Measurements from ENCODE around the gene STAT5B. TPM values are rescaled to one million over a fixed set of nuclear protein-coding genes. Genes with fewer than 3 reads are reported as not detected.

The STAT5B gene
- total and polyA plus RNA-seq, 2 donors (not counting 1 experiment from before 2014, with no cell fraction given) = 24.4 to 29.6 TPM

DNA sequence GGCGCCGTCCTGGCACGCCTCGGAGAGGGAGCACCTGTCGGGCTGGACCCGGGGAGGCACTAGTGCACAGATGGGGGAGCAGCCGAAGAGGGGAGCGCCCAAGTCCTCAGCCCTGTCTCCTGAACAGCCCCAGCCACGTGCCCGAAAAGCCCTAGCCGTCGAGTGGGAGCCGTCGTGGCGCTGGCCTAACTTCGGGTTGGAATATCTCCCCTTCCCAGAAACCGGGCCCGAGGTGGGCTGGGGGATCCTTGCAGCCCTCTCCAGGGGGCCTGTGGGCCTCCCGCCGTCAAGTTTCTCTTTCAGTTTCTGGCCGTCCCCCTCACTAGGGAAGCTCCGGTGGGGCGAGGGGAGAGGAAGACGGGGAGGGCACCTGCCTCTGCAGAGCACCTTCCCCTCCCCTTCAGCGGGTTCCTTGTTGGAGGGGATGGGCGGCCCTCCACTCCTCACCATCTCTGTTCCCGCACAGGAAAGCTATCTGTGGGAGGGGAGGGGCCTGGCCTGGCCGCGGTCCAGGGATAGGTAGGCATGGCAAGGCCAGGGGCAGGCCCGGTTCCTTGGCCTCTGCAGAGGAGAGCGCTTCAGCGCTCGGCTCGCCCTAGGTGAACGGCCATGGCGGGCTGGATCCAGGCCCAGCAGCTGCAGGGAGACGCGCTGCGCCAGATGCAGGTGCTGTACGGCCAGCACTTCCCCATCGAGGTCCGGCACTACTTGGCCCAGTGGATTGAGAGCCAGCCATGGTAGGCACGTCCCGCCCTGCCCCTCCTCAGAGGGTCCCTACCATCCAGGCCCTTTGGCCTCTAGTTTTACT, 12.8 kb upstream of the STAT5B start:
- no peak for TF ChIP-seq EZH2 (IDR thresholded peaks at IDR 0.05; ENCODE audit: low read length, missing control alignments)
- H3K4me2 ChIP-seq (ENCODE audit: extremely low read depth, insufficient read depth, low read length) = no peak overlapping the region
- no peaks in the 10 kb centered on the region for H3K36me3 ChIP-seq (ENCODE audit: control insufficient read depth, insufficient read depth, low read length)
- H3K9ac ChIP-seq (ENCODE audit: insufficient read depth, low read length) = no peak overlapping the region
- peak overlapping the region in 1 of 4 experiments; percentile 59 for H3K4me3 ChIP-seq (replicated peaks in 1 of 4; ENCODE audit: control extremely low read depth in 1 of 4, insufficient read depth in 1 of 4, low read depth in 3 of 4, low read length in 4 of 4)
- no peaks in the 10 kb centered on the region for H3K27me3 ChIP-seq (ENCODE audit: control insufficient read depth, insufficient read depth, low read length)
- no peak overlapping the region for H3K27ac ChIP-seq (ENCODE audit: insufficient read depth, low read length)
- no peaks in the 10 kb centered on the region for H3K9me3 ChIP-seq (ENCODE audit: control insufficient read depth, insufficient read depth, low read depth, low read length)
- no peaks in the 10 kb centered on the region for H4K20me1 ChIP-seq (ENCODE audit: control insufficient read depth, extremely low read depth, insufficient read depth, low read length)
- H3K79me2 ChIP-seq (ENCODE audit: control insufficient read depth, insufficient read depth, low read length) = no peaks in the 10 kb centered on the region
- no peak overlapping the region for H2AFZ ChIP-seq (ENCODE audit: low read length)
- no peak for DNase-seq (ENCODE audit: low read depth in 2 of 2)
- H3K4me1 ChIP-seq (ENCODE audit: control insufficient read depth, extremely low read depth, insufficient read depth, low read length) = no peaks in the 10 kb centered on the region

GRCh38 chr17:42287977-42288802, 12.0 kb upstream of the STAT5B start, which contains the start of gene STAT5A:
TSS of gene STAT5A (plus strand) at chr17:42288498. CDS start at chr17:42289412, 914 bp downstream.
- no peaks in the 10 kb centered on the region for H3K27me3 ChIP-seq (ENCODE audit: control insufficient read depth, insufficient read depth, low read length)
- DNase-seq (ENCODE audit: low read depth in 2 of 2) = peak; percentile 82
- no peaks in the 10 kb centered on the region for H3K79me2 ChIP-seq (ENCODE audit: control insufficient read depth, insufficient read depth, low read length)
- H3K4me1 ChIP-seq (ENCODE audit: control insufficient read depth, extremely low read depth, insufficient read depth, low read length) = no peaks in the 10 kb centered on the region
- peak within 1 kb of the TSS; percentile 50 for H3K9ac ChIP-seq (ENCODE audit: insufficient read depth, low read length)
- H4K20me1 ChIP-seq (ENCODE audit: control insufficient read depth, extremely low read depth, insufficient read depth, low read length) = no peaks in the 10 kb centered on the region
- H3K27ac ChIP-seq (ENCODE audit: insufficient read depth, low read length) = no peak within 1 kb of the TSS
- H3K4me3 ChIP-seq (replicated peaks in 1 of 4; ENCODE audit: control extremely low read depth in 1 of 4, insufficient read depth in 1 of 4, low read depth in 3 of 4, low read length in 4 of 4) = peak within 1 kb of the TSS; percentile 19 to 59 (median 38)
- H3K36me3 ChIP-seq (ENCODE audit: control insufficient read depth, insufficient read depth, low read length) = no peaks in the 10 kb centered on the region
- TF ChIP-seq, protein P1, sequence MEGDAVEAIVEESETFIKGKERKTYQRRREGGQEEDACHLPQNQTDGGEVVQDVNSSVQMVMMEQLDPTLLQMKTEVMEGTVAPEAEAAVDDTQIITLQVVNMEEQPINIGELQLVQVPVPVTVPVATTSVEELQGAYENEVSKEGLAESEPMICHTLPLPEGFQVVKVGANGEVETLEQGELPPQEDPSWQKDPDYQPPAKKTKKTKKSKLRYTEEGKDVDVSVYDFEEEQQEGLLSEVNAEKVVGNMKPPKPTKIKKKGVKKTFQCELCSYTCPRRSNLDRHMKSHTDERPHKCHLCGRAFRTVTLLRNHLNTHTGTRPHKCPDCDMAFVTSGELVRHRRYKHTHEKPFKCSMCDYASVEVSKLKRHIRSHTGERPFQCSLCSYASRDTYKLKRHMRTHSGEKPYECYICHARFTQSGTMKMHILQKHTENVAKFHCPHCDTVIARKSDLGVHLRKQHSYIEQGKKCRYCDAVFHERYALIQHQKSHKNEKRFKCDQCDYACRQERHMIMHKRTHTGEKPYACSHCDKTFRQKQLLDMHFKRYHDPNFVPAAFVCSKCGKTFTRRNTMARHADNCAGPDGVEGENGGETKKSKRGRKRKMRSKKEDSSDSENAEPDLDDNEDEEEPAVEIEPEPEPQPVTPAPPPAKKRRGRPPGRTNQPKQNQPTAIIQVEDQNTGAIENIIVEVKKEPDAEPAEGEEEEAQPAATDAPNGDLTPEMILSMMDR (conservative IDR thresholded peaks at IDR 0.05 in 1 of 2, IDR thresholded peaks at IDR 0.05 in 1 of 2; ENCODE audit: low read depth in 1 of 2, low read length in 2 of 2) = no peak
- TF ChIP-seq EZH2 (IDR thresholded peaks at IDR 0.05; ENCODE audit: low read length, missing control alignments) = no peak
- H3K4me2 ChIP-seq (ENCODE audit: extremely low read depth, insufficient read depth, low read length) = peak within 1 kb of the TSS; percentile 70
- H3K9me3 ChIP-seq (ENCODE audit: control insufficient read depth, insufficient read depth, low read depth, low read length) = no peaks in the 10 kb centered on the region
- peak within 1 kb of the TSS; percentile 5 for H2AFZ ChIP-seq (ENCODE audit: low read length)

- no peaks in the 10 kb centered on the region for H3K9me3 ChIP-seq (ENCODE audit: control insufficient read depth, insufficient read depth, low read depth, low read length)
- TF ChIP-seq EZH2 (IDR thresholded peaks at IDR 0.05; ENCODE audit: low read length, missing control alignments) = no peak
- TF ChIP-seq, protein P1 (conservative IDR thresholded peaks at IDR 0.05 in 1 of 2, IDR thresholded peaks at IDR 0.05 in 1 of 2; ENCODE audit: low read depth in 1 of 2, low read length in 2 of 2) = no peak
- no peaks in the 10 kb centered on the region for H4K20me1 ChIP-seq (ENCODE audit: control insufficient read depth, extremely low read depth, insufficient read depth, low read length)
- no peaks in the 10 kb centered on the region for H3K79me2 ChIP-seq (ENCODE audit: control insufficient read depth, insufficient read depth, low read length)
- no peak overlapping the region for H3K9ac ChIP-seq (ENCODE audit: insufficient read depth, low read length)
- peak overlapping the region; percentile 5 for H2AFZ ChIP-seq (ENCODE audit: low read length)
- no peaks in the 10 kb centered on the region for H3K27me3 ChIP-seq (ENCODE audit: control insufficient read depth, insufficient read depth, low read length)
- no peak overlapping the region for H3K27ac ChIP-seq (ENCODE audit: insufficient read depth, low read length)
- peak in 1 of 2 donors; percentile 45 for DNase-seq (ENCODE audit: low read depth in 2 of 2)
- no peaks in the 10 kb centered on the region for H3K36me3 ChIP-seq (ENCODE audit: control insufficient read depth, insufficient read depth, low read length)
- H3K4me3 ChIP-seq (replicated peaks in 1 of 4; ENCODE audit: control extremely low read depth in 1 of 4, insufficient read depth in 1 of 4, low read depth in 3 of 4, low read length in 4 of 4) = peak overlapping the region in 3 of 4 experiments; percentile 37 to 59 (median 40)
- no peaks in the 10 kb centered on the region for H3K4me1 ChIP-seq (ENCODE audit: control insufficient read depth, extremely low read depth, insufficient read depth, low read length)
- peak overlapping the region; percentile 70 for H3K4me2 ChIP-seq (ENCODE audit: extremely low read depth, insufficient read depth, low read length)
These were observed 11.2 kb upstream of the STAT5B start for GRCh38 chr17:42287305-42287976.

Data from fibroblast of lung (primary cell).